ENCODE data around the gene MOCS2. TPM values are rescaled to one million over a fixed set of nuclear protein-coding genes. Genes with fewer than 3 reads are reported as not detected.
A peak's percentile ranks its signal among the peaks of the same experiment; 100 is the strongest.

MOCS2 gene
- polyA plus RNA-seq, 2 of the 4 experiments (the other 2 are of a cell fraction), result 47.7 to 75.3 TPM

DNA sequence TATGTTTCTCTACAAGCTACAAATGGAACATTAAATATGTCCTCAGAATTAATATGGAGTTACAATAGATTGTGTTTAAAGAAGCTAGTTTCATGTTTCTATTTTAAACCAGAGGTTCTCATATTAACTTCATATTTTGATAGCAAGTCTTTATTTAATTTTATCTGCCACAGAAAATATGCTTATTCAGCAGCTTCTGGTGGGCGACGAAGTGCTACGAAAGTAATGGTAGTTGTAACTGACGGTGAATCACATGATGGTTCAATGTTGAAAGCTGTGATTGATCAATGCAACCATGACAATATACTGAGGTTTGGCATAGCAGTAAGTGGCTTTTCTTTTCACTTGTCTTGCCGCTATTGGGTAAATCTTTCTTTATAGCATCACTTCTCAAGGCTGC, 54.2 kb downstream of the MOCS2 start:
- H3K4me3 ChIP-seq, result no peak overlapping the region
- no peak for TF ChIP-seq MYC (IDR thresholded peaks at IDR 0.05; ENCODE audit: borderline replicate concordance, low read length)
- TF ChIP-seq MAFK (IDR thresholded peaks at IDR 0.05; ENCODE audit: partially characterized antibody), result peak; percentile 93
- no peak for TF ChIP-seq RARB (CRISPR knock-in tag; IDR thresholded peaks at IDR 0.05)
- no peaks in the 10 kb centered on the region for H3K9me3 ChIP-seq
- 83% methylated on average over 5 of the region's 5 CpGs for WGBS (ENCODE audit: missing lambda C conversion rate)
- ATAC-seq (no peak), DNase-seq (ENCODE audit: low read depth in 1 of 2, low spot score in 1 of 2) (no peak), FAIRE-seq (no peak)
- POLR2A ChIA-PET, result no interaction called here
- H3K27ac ChIP-seq, result no peak overlapping the region
- CTCF ChIA-PET, result interaction anchor here (1.2 kb wide), 1 partner anchor 107 kb away, joined by 3 read pairs; no protein-coding TSS in a partner anchor
- no peak overlapping the region for H3K4me2 ChIP-seq
- H3K4me1 ChIP-seq, result no peaks in the 10 kb centered on the region

DNA sequence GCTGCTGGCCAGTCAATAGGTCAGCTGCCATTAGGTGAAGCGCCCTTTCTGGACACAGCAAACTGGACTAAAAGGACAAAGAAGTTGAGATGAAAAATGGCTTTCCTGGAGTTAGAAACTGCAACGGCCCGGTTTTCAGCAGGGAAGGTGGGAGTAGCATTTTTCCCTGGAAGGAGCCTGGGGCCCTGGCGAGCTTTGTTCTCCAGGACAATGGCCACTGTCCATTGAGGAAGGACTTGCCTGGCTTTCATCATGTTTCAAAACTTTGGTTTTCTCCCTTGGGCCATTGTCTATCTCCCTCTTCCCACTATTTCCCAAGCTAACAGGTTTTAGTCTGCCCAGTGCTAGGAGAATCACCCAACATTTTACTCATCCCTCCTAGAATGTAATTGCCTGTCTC, 56.2 kb downstream of the MOCS2 start:
- no peaks in the 10 kb centered on the region for H3K4me1 ChIP-seq
- no peak for FAIRE-seq
- no peak overlapping the region for H3K4me2 ChIP-seq
- H3K9me3 ChIP-seq, result no peaks in the 10 kb centered on the region
- POLR2A ChIA-PET, result no interaction called here
- no peak overlapping the region for H3K4me3 ChIP-seq
- 96% methylated on average over 4 of the region's 4 CpGs for WGBS (ENCODE audit: missing lambda C conversion rate)
- no peak for DNase-seq (ENCODE audit: low read depth in 1 of 2, low spot score in 1 of 2)
- TF ChIP-seq PHF8 (IDR thresholded peaks at IDR 0.05; ENCODE audit: borderline replicate concordance, low read depth) (no peak), EHF (CRISPR knock-in tag; IDR thresholded peaks at IDR 0.05) (no peak), FOSB (CRISPR knock-in tag; IDR thresholded peaks at IDR 0.05) (no peak)
- no peak for ATAC-seq
- H3K27ac ChIP-seq, result no peak overlapping the region
- CTCF ChIA-PET, result interaction anchor here (1.1 to 2.0 kb wide), 3 partner anchors 16 to 105 kb away, joined by 4 to 5 read pairs (median 4); no protein-coding TSS in a partner anchor

DNA sequence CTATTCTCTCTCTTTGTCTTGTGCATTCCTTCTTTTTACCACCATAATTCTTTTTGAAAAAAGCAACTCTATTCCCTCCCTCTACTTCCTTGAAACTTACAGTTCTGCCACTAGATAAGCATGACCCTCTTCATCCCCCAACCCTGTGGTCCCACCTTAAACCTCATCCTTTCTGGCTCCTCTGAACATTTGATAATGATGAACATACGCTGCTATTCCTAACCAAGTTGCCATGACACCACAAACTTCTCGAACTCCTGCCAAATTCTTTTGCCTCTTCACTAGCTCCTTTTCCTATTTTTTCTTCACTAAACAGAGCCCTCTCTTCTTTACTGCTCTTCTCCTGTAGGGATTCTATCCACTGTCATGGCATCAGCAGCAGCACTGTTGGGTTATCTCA, 57.1 kb downstream of the MOCS2 start:
- FAIRE-seq (no peak), ATAC-seq (no peak), DNase-seq (ENCODE audit: low read depth in 1 of 2, low spot score in 1 of 2) (no peak)
- CTCF ChIA-PET, result interaction anchor here (1.0 to 2.0 kb wide), 3 partner anchors 17 to 105 kb away, joined by 3 to 5 read pairs (median 4); no protein-coding TSS in a partner anchor
- 95% methylated on average over 2 of the region's 2 CpGs for WGBS (ENCODE audit: missing lambda C conversion rate)
- H3K27ac ChIP-seq, result no peak overlapping the region
- no peaks in the 10 kb centered on the region for H3K9me3 ChIP-seq
- H3K4me3 ChIP-seq, result no peak overlapping the region
- no peak overlapping the region for H3K4me2 ChIP-seq
- TF ChIP-seq TFCP2L1 (CRISPR knock-in tag; IDR thresholded peaks at IDR 0.05) (no peak), POLR2AphosphoS2 (conservative IDR thresholded peaks at IDR 0.05; ENCODE audit: low read length) (no peak)
- H3K4me1 ChIP-seq, result no peaks in the 10 kb centered on the region
- POLR2A ChIA-PET, result no interaction called here

DNA sequence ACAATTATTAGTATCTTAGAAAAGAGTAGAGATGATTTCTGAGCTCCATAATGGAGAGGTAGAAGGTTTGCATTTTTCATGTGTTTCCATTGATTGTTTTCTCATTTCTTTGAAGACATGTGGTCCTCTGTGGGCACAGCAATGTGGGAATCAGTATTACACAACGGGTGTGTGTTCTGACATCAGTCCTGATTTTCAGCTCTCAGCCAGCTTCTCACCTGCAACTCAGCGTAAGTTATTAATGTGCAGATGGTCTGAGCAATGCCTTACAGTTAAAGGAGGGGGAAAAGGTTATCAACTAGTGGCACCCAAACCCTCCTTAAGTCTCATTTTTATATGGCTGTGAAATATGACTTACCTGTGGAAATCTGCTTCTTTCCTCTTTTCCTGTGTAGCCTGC, 61.3 kb downstream of the MOCS2 start:
- POLR2A ChIA-PET, result no interaction called here
- TF ChIP-seq RNF2 (IDR thresholded peaks at IDR 0.05; ENCODE audit: borderline replicate concordance, low read depth) (no peak), HEYL (CRISPR knock-in tag; IDR thresholded peaks at IDR 0.05) (no peak), ZFP36 (IDR thresholded peaks at IDR 0.05; ENCODE audit: borderline replicate concordance, partially characterized antibody) (no peak), POLR2AphosphoS2 (conservative IDR thresholded peaks at IDR 0.05; ENCODE audit: low read length) (no peak), ZSCAN20 (CRISPR knock-in tag; IDR thresholded peaks at IDR 0.05) (no peak), PHF8 (IDR thresholded peaks at IDR 0.05; ENCODE audit: borderline replicate concordance, low read depth) (no peak), MAFK (IDR thresholded peaks at IDR 0.05; ENCODE audit: partially characterized antibody) (no peak), HOXA7 (CRISPR knock-in tag; IDR thresholded peaks at IDR 0.05) (no peak)
- TF ChIP-seq, protein P1, sequence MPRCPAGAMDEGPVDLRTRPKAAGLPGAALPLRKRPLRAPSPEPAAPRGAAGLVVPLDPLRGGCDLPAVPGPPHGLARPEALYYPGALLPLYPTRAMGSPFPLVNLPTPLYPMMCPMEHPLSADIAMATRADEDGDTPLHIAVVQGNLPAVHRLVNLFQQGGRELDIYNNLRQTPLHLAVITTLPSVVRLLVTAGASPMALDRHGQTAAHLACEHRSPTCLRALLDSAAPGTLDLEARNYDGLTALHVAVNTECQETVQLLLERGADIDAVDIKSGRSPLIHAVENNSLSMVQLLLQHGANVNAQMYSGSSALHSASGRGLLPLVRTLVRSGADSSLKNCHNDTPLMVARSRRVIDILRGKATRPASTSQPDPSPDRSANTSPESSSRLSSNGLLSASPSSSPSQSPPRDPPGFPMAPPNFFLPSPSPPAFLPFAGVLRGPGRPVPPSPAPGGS (IDR thresholded peaks at IDR 0.05), result no peak
- Histone ChIP-seq H3K4me2 (no peak overlapping the region), H3K27ac (no peak overlapping the region), H3K4me1 (no peaks in the 10 kb centered on the region), H3K9me3 (no peaks in the 10 kb centered on the region), H3K4me3 (no peak overlapping the region)
- no peak for DNase-seq (ENCODE audit: low read depth in 1 of 2, low spot score in 1 of 2)
- 96% methylated on average over 2 of the region's 2 CpGs for WGBS (ENCODE audit: missing lambda C conversion rate)
- no peak for ATAC-seq
- CTCF ChIA-PET, result interaction anchor here (1.0 to 3.2 kb wide), 4 partner anchors 10 to 99 kb away, joined by 4 to 14 read pairs (median 6); no protein-coding TSS in a partner anchor
- FAIRE-seq, result no peak

Other genes with a start within 250 kb of the MOCS2 start
- 28.0 and 29.7 TPM in 2 replicates for gene ITGA2, start 120.4 kb downstream of the MOCS2 start, polyA plus RNA-seq (2011; rRNA removed)
- gene ITGA2, start 120.4 kb downstream of the MOCS2 start, polyA plus RNA-seq (2017; fragmentation: RNase III; extraction: RNeasy Plus Mini Kit Qiagen cat#74134 plus additional on column Dnase treatment), result 8.5 to 9.7 TPM (median 9.3 TPM) in 3 replicates

Measured in A549 (cell line).